HG02981 (cell line): Measurements from ENCODE around the gene HS6ST2.
"Not testable (repeated sequence)": the region's sequence is repeated elsewhere in the genome, so short reads cannot be mapped to it uniquely, and the experiment has no call there.

ENCODE experiments used
- ATAC-seq: cut with Tn5 transposase; IDR thresholded peaks from one replicate; pipeline ENCODE4 v1.9.1; 2021; ENCODE audit warnings: mild to moderate bottlenecking, moderate library complexity; ENCODE audit not compliant: unreplicated experiment

Gene HS6ST2

GRCh38 chrX:132945055-132945599, 13.3 kb downstream of the HS6ST2 start:
- ATAC-seq, result not testable (repeated sequence)

GRCh38 chrX:132940727-132941327, 17.6 kb downstream of the HS6ST2 start:
- no peak for ATAC-seq

GRCh38 chrX:132933170-132933569, 25.3 kb downstream of the HS6ST2 start:
- ATAC-seq, result no peak

- ATAC-seq, result no peak
Measured at GRCh38 chrX:132924426-132924825, 34.0 kb downstream of the HS6ST2 start.

- no peak for ATAC-seq
Measured at GRCh38 chrX:132918523-132918922, 39.9 kb downstream of the HS6ST2 start.

GRCh38 chrX:132916349-132916748, 42.1 kb downstream of the HS6ST2 start:
- no peak for ATAC-seq

GRCh38 chrX:132909643-132910042, 48.8 kb downstream of the HS6ST2 start:
- no peak for ATAC-seq

GRCh38 chrX:132908891-132909290, 49.5 kb downstream of the HS6ST2 start:
- ATAC-seq, result no peak

- ATAC-seq, result no peak
Measured at GRCh38 chrX:132900633-132901293, 57.7 kb downstream of the HS6ST2 start.

- ATAC-seq, result no peak
Measured at GRCh38 chrX:132887569-132887968, 70.9 kb downstream of the HS6ST2 start.

- no peak for ATAC-seq
Measured at GRCh38 chrX:132883358-132883915, 75.0 kb downstream of the HS6ST2 start.

- ATAC-seq, result not testable (repeated sequence)
Measured at GRCh38 chrX:132880753-132881152, 77.7 kb downstream of the HS6ST2 start.

- no peak for ATAC-seq
Measured at GRCh38 chrX:132877954-132878536, 80.4 kb downstream of the HS6ST2 start.

- no peak for ATAC-seq
Measured at GRCh38 chrX:132876523-132877338, 81.7 kb downstream of the HS6ST2 start.

GRCh38 chrX:132875650-132876522, 82.5 kb downstream of the HS6ST2 start:
- no peak for ATAC-seq

GRCh38 chrX:132862562-132862961, 95.9 kb downstream of the HS6ST2 start:
- ATAC-seq, result no peak

GRCh38 chrX:132861076-132861475, 97.4 kb downstream of the HS6ST2 start:
- ATAC-seq, result no peak

- ATAC-seq, result no peak
Measured at GRCh38 chrX:132860200-132860599, 98.2 kb downstream of the HS6ST2 start.

- ATAC-seq, result no peak
Measured at GRCh38 chrX:132858018-132858417, 100.4 kb downstream of the HS6ST2 start.

- no peak for ATAC-seq
Measured at GRCh38 chrX:132855780-132856341, 102.6 kb downstream of the HS6ST2 start.
